ENCODE results near the gene GRK5. TPM values are rescaled to one million over a fixed set of nuclear protein-coding genes. Genes with fewer than 3 reads are reported as not detected.

The GRK5 gene
- total RNA-seq, 1 donor, result 1.8 TPM

GRCh38 chr10:119443970-119444660, 236.7 kb downstream of the GRK5 start:
- H4K20me1 ChIP-seq (ENCODE audit: insufficient read depth, low read length), result peaks cover 8% of the 10 kb centered on the region
- DNase-seq (ENCODE audit: insufficient read length, low spot score, missing footprints), result peak; percentile 79
- no peak for TF ChIP-seq CTCF (IDR thresholded peaks at IDR 0.05; ENCODE audit: extremely low read depth, low read depth, low read length)

GRCh38 chr10:119444866-119445265, 237.5 kb downstream of the GRK5 start:
- Histone ChIP-seq H3K27me3 (ENCODE audit: insufficient read depth, low read length) (no peaks in the 10 kb centered on the region), H3K36me3 (ENCODE audit: insufficient read depth, low read length) (no peaks in the 10 kb centered on the region), H3K4me3 (ENCODE audit: insufficient read depth, low read length) (no peak overlapping the region), H3K4me2 (ENCODE audit: insufficient read depth, low read length) (no peak overlapping the region), H3K27ac (ENCODE audit: low read depth, low read length) (no peak overlapping the region), H2AFZ (ENCODE audit: low read length) (no peak overlapping the region), H3K79me2 (ENCODE audit: insufficient read depth, low read length) (no peaks in the 10 kb centered on the region), H4K20me1 (ENCODE audit: insufficient read depth, low read length) (peaks cover 12% of the 10 kb centered on the region), H3K9me3 (ENCODE audit: low read depth, low read length) (no peaks in the 10 kb centered on the region), H3K4me1 (ENCODE audit: insufficient read depth, low read length) (peaks cover 12% of the 10 kb centered on the region)
- DNase-seq (ENCODE audit: insufficient read length, low spot score, missing footprints), result no peak
- no peak for TF ChIP-seq CTCF (IDR thresholded peaks at IDR 0.05; ENCODE audit: extremely low read depth, low read depth, low read length)

More at GRCh38 chr10:119443970-119444660, 236.7 kb downstream of the GRK5 start:
- H2AFZ ChIP-seq (ENCODE audit: low read length), result no peak overlapping the region
- H3K79me2 ChIP-seq (ENCODE audit: insufficient read depth, low read length), result no peaks in the 10 kb centered on the region
- no peak overlapping the region for H3K4me3 ChIP-seq (ENCODE audit: insufficient read depth, low read length)
- H3K9me3 ChIP-seq (ENCODE audit: low read depth, low read length), result no peaks in the 10 kb centered on the region
- no peaks in the 10 kb centered on the region for H3K27me3 ChIP-seq (ENCODE audit: insufficient read depth, low read length)
- no peak overlapping the region for H3K4me2 ChIP-seq (ENCODE audit: insufficient read depth, low read length)
- peaks cover 9% of the 10 kb centered on the region for H3K4me1 ChIP-seq (ENCODE audit: insufficient read depth, low read length)
- H3K36me3 ChIP-seq (ENCODE audit: insufficient read depth, low read length), result no peaks in the 10 kb centered on the region
- H3K27ac ChIP-seq (ENCODE audit: low read depth, low read length), result no peak overlapping the region

- Histone ChIP-seq H3K9me3 (ENCODE audit: low read depth, low read length) (no peaks in the 10 kb centered on the region), H3K27ac (ENCODE audit: low read depth, low read length) (no peak overlapping the region), H3K27me3 (ENCODE audit: insufficient read depth, low read length) (no peaks in the 10 kb centered on the region), H3K4me3 (ENCODE audit: insufficient read depth, low read length) (no peak overlapping the region), H3K4me1 (ENCODE audit: insufficient read depth, low read length) (peaks cover 18% of the 10 kb centered on the region), H3K4me2 (ENCODE audit: insufficient read depth, low read length) (no peak overlapping the region), H3K79me2 (ENCODE audit: insufficient read depth, low read length) (no peaks in the 10 kb centered on the region), H3K36me3 (ENCODE audit: insufficient read depth, low read length) (no peaks in the 10 kb centered on the region), H2AFZ (ENCODE audit: low read length) (no peak overlapping the region), H4K20me1 (ENCODE audit: insufficient read depth, low read length) (peaks cover 12% of the 10 kb centered on the region)
- DNase-seq (ENCODE audit: insufficient read length, low spot score, missing footprints), result peak; percentile 98
- TF ChIP-seq CTCF (IDR thresholded peaks at IDR 0.05; ENCODE audit: extremely low read depth, low read depth, low read length), result peak; percentile 92
These were observed 238.1 kb downstream of the GRK5 start for GRCh38 chr10:119445311-119445934.

- Histone ChIP-seq H3K79me2 (ENCODE audit: insufficient read depth, low read length) (no peaks in the 10 kb centered on the region), H4K20me1 (ENCODE audit: insufficient read depth, low read length) (peaks cover 12% of the 10 kb centered on the region), H3K9me3 (ENCODE audit: low read depth, low read length) (no peaks in the 10 kb centered on the region), H3K27me3 (ENCODE audit: insufficient read depth, low read length) (no peaks in the 10 kb centered on the region), H3K27ac (ENCODE audit: low read depth, low read length) (no peak overlapping the region), H3K4me1 (ENCODE audit: insufficient read depth, low read length) (peaks cover 21% of the 10 kb centered on the region), H3K4me2 (ENCODE audit: insufficient read depth, low read length) (no peak overlapping the region), H3K36me3 (ENCODE audit: insufficient read depth, low read length) (no peaks in the 10 kb centered on the region), H3K4me3 (ENCODE audit: insufficient read depth, low read length) (no peak overlapping the region), H2AFZ (ENCODE audit: low read length) (no peak overlapping the region)
- TF ChIP-seq CTCF (IDR thresholded peaks at IDR 0.05; ENCODE audit: extremely low read depth, low read depth, low read length), result no peak
- no peak for DNase-seq (ENCODE audit: insufficient read length, low spot score, missing footprints)
These were observed 238.6 kb downstream of the GRK5 start for GRCh38 chr10:119445935-119446317.
